Heart left ventricle (tissue), 13 donors: ENCODE data around the gene SUSD4.

ENCODE experiments used
- CTCF ChIP-seq, 12 donors: fragments of 200-600 bp; sonication (generic) in 4 of 12; IDR thresholded peaks; one replicate each; pipeline versions ENCODE4 v1.5.0 to v1.8.0; 2018 to 2022; ENCODE audit warnings: antibody characterized with exemption in 12 of 12, mild to moderate bottlenecking in 5 of 12
- POLR2A ChIP-seq, 2 donors: fragments of 450-650 bp; IDR thresholded peaks; one replicate each; pipeline ENCODE4 v1.6.1; 2017; ENCODE audit warnings: antibody characterized with exemption in 2 of 2, mild to moderate bottlenecking in 2 of 2, moderate library complexity in 2 of 2
- donor health status: ischemic (EF 13 %, LVEDD 7.1; RV severe dilation, severe dysfunction).
- donor health status: DM: no; HTN: yes; CAD: no.
- donor health status: DM: no; HTN: no; CAD: no.
- donor health status: ischemic (EF 25% LVEDD 6.9; RV normal size, moderate dysfunction).
- donor health status: ischemic (EF 25% LVEDD 5.7; RV mildly dilated, moderate dysfunction).
- donor health status: ischemic (EF 35%, LVEDD 5.7; RV mildly dilated, moderate dysfunction).
- donor health status: nonischemic (EF 11% LVEDD 7.7; RV severe dilation, severe dysfunction).
- donor health status: DM: yes; HTN: yes; CAD: no.
- donor health status: PGD.
- donor health status: ischemic (EF 29% LVEDD 5.4; RV normal size, mild dysfunction).
- donor health status: nonischemic (EF 23%, LVEDD 6.1; RV moderate dilation, normal function).

DNA sequence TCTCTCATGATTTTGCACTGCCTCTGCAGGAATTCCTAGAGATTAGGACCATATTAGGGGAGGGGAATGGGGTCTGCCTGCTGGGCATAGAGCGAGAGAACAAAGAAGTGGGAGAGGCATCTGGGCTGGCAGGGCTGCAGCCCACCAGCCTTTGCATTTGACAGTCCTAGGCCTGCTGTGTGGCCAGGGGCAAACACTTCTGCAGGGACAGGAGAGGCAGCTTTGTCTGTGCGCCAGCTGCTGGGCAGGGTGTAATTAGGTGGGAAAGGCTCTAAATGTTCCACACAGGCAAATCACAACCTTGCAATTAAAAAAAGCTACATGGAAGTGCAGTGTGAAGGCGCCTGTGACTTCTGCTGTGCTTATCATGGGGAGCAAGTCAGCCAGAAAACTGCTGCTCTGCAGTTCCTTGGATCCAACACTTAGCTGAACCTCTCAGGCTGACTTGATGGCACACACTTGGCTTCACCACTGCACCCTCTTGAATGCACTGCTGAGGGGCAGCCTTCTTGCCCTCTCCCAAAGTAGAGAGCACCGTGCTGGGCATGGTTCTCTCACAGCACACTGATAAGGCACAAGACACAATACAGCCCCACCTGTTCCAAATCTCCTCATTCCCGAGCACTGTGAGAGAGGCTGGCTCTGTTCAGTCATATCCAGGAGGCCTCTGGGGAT is 147.3 kb downstream of the SUSD4 start:
- no peak for TF ChIP-seq CTCF (IDR thresholded peaks at IDR 0.05)
- TF ChIP-seq POLR2A (IDR thresholded peaks at IDR 0.05) = no peak
